Astrocyte of the hippocampus (primary cell): Measurements from ENCODE around the gene RUNX3.

Experiments used
- DNase-seq: peaks from one replicate; pipeline ENCODE4 v3.0.0; 2011; ENCODE audit warnings: low read depth, low spot score

The RUNX3 gene

DNA sequence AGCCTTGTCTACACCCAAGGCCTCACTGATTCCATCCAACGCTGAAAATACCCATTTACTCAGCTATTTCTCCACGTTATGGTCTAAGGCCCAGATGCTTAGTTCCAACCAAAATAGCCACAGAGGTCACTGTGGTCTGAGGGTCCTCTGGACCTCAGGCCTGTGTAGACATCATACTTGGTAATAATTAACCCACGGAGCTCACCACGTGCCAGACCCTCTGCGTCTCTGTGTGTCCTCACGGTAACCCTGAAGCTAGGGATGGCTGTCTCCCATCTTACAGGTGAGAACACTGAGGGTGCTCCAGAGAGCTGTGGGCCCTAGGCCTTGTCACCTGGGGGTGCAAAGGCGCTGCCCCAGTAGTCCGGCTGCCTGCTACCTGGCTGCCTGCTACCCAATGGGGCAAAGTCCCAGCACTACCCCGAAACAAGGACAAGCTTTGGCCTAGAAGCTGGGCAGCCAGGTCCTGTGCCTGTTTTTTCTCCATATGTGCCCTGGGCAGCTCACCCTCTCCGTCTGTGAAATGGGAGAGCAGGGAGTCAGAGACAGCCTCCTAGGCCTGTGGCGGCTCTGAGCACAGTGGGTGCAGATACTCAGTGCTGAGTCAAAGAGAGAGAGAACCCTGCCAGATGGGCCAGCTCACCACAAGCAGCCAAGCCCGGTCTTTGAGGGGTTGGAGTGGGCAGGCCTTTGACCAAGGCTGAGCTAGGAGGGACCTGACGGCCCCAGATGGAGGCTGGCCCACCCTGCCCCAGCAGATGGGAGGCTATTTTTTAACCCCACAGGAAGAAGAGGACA, 17.0 kb upstream of the RUNX3 start:
- peak; percentile 53 for DNase-seq

DNA sequence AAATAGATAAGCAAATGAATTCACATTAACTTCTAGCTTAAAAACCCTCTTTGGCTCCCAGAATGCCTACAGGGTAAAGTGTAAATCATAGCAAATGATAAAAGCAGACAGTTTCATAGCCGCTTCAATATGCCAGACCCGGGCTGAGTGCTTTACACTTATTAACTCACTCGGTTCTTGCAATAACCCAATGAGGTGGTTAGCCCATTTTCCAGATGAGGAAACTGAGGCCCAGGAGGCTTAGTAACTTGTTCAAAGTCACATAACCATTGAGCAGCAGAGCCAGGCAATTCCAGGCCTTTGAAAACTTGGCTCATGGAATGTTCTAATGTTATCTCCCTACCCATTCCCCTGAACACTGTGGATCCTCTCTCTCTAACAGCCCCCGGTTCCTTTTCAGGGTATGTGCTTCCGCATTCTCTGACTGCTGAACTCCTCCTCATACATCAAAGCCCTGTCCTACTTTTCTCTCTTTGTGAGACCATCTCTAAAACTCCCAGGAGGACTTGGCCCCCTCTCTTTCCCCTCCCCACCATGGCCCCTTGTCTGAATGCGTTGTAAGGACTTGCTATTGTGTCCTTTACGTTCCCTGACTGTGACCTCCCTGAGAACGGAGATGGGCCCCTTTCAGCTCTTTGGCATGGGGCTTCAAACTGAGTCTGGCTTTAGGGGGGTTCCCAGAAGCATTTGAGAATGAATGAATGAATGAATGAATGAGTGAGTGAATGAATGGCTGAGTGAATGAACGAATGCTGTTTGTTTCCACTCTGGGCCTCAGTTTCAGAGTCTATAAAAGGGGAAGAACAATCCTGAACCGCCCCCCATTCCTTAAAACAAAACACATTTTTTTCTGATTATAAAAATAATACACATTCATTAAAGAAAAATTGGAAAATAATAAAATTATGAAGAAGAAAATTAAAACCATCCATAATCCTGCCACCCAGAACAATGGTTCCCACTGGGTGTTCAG, 15.6 kb upstream of the RUNX3 start:
- no peak for DNase-seq

DNA sequence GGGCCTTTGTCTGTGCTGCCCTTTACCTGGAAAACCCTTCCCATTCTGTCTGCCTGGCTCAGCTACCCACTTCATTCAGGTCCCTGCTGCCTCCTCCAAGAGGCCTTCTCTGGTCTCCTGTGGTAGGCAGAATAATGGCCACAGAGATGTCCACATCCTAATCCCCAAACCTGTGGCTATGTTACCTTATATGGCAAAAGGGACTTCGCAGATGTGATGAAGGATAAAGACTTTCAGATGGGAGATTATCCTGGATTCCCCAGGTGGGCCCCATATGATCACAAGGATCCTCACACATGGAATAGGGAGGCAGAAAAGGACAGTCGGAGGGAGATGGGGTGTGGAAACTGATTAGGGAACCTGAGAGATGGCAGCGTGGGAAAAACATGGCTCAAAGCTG, 14.2 kb upstream of the RUNX3 start:
- DNase-seq: no peak

DNA sequence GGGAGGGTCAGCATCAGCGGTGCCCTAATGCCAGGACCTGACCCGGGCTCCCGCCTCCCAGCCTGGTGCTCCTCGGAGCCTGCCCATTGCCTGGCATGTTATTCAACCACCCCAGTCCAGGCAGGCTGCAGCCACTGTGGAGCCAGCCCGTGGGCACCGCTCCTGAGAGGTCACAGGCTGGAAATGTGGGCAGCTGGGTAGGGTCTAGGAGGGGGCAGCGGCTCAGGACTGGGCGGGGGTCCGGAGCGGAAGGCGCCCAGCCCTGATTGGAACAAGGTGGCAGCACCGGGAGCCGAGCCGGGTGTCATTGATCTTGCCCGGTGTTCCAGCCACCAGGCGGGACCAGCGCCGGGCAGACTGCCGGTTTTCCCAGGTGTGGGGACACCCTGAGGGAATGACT, 12.7 kb upstream of the RUNX3 start:
- DNase-seq: no peak

DNA sequence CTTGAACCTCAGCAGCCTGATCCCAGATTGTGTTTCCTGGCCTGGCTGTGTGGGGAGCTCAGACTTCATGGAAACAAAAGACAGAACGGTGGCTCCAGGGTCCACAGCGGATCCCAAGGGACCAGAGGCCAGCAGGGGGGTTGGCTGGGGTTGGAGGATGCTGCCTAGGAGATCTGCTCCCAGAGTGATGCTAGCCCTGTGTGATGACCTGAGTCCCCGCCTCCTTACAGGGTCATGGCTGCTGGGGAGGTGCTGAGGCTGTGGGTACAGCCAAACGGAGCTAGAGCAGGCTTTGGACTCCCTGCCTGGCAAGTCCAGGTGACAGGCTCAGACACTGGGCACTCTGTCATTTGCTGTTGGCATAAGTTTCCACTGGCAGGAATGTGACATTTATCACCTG, 11.5 kb upstream of the RUNX3 start:
- DNase-seq: no peak

DNA sequence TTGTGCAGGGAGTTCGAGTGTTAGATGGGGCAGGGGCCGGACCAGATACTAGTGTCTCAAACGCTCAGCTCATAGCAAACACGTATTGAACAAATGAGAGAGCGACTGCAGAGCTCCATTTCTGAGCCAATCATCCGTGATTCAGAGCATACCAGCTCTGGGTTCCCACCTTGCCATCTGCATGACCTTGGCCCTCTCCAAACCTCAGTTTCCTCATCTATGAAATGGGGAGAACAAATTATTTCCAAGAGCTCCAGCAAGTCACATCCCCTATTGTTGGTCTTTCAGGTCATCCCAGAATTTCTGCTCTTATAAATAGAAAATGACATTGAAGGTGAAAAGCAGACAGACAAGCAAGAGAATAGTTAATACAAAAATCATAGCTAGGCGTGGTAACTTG, 10.2 kb upstream of the RUNX3 start:
- DNase-seq: no peak

DNA sequence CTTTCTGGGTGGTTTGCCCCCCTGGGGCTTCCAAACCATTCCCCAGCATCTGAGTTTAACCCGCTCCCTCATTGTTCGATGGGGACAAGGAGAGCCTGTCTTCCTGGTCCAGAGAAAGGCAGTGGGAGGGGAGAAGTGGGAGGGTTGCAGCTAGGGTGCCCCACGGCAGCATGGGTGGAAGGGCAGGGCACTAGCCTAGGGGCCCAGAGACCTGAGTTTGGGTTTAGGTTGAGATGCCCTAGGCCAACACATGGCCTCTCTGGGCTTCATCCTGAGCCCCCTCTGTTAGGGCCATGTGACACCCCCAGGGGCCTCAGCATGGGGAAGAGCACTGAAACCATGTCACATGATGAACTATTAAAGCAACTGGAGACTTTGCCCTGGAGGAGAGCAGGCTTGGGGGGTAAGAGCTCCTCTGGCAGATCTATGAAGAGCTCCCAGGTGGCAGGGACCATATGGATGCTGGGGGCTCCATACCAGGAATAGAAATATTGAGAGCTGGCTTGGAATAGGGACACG, 9.7 kb upstream of the RUNX3 start:
- no peak for DNase-seq

DNA sequence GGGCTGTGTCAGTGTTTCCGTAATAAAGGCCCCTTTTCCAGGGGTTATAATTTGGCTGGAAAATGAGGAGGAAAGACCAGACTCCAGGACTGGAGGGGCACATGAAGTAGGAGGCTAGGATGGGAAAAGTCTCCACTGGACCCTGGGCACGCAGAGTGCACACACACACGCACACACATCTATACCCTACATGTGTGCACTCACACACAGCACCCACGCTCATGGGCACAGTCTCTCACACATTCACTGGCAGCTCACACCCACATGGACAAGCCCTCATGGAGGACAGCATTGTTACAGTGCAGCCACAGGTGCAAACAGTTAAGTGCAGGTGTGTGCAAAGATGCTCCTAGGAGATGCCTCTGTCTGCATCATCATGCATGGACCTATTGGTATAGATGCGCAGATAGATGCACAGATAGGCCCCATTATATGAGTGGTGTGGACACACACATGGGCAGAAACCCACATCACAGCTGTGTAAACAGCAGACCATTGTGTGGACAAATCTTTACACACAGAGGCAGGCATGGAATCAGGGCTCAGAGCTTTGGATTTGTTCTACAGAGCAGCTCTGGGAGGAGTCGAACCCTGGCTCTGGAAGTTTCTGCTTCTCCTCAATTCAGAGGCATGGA, 9.1 kb upstream of the RUNX3 start:
- no peak for DNase-seq

DNA sequence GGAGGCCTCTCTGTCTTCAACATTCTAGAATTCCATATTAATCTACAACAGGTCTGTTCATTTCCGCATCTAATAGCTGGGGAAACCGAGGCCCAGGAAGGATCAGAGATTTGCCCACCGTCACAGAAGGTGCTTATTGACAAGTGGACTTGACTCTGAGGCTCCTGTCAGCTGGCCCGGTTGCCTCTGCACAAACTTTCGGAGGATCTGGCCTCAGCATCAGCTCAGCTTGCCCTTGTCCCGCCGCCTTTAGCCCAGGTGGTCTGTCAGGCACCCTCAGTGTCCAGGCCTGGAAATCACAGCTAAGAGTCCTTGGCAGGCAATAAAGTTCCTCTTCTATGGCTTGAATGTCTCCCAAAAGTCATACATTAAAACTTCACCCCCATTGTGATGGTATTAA, 8.2 kb upstream of the RUNX3 start:
- DNase-seq: no peak

DNA sequence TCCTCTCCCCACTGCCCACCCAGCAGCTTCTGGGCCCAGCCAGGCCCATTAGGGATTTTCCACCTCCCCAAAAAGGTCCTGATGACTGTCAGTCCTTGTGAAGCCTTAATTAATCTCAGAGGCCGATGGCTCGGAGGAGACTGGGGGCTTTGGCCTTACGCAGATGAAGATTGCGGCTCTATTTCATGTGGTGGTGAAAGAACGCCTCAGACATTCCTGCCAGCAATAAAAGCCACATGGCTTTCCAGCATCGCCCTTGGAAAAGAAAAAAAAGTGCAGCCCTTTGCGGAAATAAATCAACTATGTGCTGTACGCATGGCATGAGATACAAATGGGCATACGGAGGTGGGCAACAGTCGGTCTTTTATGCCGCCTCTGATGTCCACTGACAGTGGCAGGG, 6.6 kb upstream of the RUNX3 start:
- peak; percentile 34 for DNase-seq

DNA sequence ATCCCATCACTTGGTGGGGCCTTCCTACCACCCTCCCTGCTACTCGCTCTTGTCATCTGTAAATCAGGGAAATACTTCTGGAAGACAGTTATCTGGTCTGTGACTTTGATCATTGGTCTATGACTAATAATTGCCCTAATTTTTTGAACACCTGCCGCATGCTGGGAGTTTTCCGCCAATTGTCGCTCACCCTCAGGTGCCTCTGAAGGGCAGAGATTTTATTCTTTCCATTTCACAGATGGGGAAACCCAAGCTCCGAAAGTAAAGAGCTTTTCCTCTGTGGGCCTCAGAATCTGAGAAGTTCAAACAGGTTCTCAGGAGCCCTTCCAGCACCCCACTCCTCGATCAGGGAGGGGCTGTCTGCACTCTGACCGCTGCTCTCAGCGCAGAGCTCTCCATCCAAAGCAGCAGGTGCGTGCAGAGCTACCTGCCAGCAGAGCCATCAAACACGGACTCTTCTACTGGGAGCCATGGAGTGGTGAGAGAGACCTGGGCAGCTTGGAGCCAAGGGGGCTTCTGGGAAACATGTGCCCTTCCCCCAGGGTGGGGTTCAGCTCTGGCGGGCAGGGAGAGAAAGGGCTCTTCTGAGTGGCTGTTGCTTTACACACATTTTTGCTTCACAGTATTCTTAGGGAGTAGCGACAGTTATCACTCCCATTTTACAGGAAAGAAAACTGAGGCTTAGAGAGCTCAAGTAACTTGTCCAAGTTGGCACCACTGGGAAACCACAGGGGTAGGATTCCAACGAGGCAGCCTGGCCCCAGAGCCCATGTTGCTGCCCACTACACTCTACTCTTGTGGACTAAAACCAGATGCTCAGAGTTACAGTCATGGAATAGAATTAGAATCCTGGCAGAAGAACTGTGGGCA, 5.8 kb upstream of the RUNX3 start:
- DNase-seq: no peak

DNA sequence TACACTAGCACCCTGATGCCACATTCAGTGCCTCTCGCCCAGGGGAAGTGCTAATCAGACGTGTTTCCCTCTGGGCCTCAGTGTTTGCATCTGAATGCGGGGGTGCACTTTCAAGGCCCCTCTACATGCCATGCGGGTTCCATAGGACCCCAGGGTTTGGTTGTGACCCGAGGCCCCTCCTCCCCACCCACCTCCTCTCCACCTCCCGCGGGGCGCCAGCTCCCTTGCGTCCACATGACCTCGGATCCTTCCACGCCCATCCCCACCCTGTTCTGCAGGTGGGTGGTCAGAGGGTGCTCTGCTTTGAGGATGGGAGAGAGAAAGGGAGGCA, 5.1 kb upstream of the RUNX3 start:
- DNase-seq: no peak

DNA sequence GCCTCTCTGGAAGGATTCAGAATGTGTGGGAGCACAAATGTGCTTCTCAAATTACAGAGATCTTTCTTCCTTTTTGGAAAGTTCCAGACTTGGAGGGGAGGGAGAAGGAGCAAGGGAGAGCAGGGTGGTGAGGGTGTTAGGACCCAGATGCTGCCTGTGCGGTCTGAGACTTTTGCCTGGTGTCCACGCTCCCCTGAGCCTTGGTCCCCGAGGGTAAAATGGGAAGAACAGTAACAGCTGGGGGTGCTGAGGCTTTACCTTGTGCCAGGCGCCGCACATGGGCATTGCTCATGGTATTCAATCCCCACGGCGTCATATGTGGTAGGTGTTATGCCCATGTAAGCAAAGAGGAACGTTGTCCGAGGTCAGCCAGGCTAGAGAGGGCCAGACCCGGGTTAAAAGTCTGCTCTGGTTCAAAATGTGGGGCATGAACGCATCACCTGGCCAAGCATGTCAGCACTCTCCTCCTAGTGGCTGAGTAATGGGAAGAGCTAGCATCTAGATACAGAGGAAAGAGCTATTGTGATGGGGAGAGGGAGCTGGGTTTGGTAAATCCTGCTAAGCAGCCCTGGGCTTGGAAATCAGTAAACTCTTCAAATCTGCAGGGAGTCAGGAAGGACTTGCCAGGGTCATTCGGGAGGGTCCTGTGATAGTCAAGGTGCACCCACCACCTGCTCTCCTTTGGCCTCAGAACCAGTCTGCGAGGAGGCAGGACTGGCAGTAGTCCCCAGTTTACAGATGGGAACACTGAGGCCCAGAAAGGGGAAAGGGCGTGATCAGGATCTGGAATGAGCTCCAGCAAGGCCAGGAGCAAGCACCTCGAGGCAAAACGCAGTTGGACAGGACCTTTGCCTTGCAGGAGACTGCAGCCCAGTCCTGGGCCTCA, 4.5 kb upstream of the RUNX3 start:
- no peak for DNase-seq

DNA sequence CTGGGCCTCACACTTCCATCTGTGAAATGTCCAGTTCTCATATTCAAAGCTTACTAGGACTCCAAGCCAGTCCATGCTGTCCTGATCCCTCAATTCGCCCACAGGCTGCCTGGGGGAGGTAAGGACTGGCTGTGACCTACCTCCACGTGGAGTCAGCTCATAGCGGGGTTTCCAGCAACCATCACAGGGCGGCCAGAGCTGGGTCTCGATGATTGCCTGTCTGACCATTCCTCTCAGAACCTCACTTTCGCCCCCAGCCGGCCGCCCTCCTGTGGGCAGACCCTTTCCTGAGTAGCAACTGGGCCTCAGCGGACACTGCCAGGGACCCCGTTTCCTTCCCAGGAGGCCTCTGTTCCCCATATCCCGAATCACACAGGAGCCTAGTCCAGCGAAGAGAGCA, 3.4 kb upstream of the RUNX3 start:
- DNase-seq: no peak

DNA sequence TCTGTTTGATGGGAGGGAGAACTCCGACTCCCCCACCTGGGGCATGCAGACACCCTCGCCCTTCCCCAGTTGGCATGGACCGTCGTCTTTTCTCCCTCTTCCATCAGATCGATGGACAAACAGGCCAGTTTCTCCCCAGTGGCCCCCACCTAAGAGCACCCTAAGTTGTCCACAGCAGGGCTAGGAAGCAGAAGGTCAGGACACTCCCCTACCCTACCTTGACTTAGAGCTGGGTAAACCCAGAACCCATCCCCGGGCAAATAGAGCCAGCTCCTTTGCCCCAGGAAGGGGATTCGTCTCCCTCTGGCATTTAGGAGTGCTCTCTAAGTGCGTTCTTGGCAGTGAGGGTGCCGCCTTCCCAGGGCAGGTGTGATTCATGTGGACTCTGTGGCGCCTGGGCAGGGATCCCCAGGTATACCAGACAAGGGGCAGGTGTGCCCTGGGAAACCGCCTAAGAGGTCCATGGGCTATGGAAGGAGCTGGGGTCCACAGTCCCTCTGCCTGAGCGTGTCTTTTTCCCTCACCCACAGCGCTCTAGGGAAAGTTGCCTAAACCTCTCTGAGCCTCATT, 2.7 kb upstream of the RUNX3 start:
- DNase-seq: no peak

DNA sequence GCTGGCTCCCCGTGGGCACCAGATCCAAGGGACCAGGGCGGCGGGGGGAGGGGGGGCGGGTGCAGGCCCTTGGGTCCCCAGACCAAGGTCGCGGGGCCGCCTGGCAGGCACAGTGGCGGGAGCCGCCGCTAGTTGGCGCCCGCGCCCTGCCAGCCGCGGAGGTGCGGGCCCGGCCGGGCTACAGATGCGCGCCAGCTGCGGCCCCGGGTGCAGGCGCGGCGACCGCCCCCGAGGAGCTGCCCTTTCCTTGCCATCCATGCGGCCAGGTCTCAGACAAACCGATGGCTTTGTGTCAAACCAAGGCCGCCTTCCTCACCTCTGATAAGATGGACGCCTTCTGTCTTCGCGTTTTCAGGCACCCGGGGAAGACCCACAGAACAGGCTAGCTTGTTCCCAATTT, 2.2 kb upstream of the RUNX3 start:
- DNase-seq: peak; percentile 57

DNA sequence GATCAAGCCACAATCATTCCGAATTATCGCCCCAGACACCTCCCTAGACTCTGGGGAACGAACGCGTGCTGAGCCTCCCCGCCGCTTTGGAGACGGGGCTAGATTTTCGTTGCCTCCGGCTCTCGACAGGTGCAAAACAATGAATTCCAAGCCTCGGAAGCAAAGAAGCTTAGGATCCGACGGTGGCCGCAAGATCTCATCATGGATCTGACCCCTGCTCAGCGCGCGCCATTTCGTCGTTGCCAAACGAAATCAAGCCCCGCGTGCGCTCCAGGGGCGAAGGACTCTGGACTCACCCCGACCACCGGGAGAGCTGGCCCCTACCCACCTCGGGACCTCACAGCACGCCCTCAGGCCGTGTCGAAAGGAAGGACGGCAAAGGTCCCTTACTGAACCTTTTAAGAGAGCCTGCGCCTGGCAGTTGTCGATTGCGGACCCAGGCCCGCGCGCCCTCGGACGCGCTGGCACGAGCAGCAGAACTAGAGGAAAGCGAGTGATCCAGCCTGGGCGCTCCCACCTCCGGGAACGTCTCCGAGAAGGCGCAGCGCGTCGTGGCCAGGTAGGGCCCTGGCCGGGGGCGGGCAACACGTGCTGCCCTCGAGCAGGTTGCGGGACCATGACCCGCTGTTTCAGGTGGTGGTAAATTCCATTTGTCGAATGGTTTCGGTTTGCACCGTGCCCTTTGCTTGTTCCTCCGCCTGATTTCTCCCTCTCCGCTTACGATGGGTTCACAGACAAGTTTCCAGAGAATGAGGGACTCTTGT, 1.6 kb upstream of the RUNX3 start:
- peak; percentile 36 for DNase-seq

DNA sequence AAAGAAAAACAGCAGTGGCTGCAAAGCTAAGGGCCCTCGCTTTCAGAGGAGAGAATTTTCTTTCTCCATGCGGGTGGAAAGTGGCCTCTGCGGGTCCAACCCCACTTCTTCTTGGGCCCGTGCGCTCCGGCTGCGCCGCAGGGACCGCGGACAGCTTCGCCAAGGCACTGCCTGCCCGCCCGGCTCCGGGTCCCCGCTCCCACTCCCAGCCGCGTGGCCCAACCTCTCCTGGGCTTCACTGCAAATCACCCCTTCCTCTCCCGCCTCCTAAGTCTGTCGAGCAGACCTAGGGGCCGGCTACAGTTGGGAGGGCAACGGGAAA, 1.0 kb upstream of the RUNX3 start:
- DNase-seq: peak; percentile 34
